H9 (cell line): ENCODE results near the gene MRPL37. TPM values are rescaled to one million over a fixed set of nuclear protein-coding genes. Genes with fewer than 3 reads are reported as not detected.

Experiments
- DNase-seq: peaks from one replicate; pipeline ENCODE4 v3.0.0-alpha.2; 2017
- H2AFZ ChIP-seq: one replicate; pipeline ENCODE4 v1.6.1; 2013; ENCODE audit warnings: mild to moderate bottlenecking, low read length, control low read depth, moderate library complexity
- H2AK5ac ChIP-seq: 2 replicates; pipeline ENCODE4 v1.6.1; 2013; ENCODE audit warnings: low read length, control low read depth, mixed read lengths; ENCODE audit not compliant: insufficient read length
- H2BK120ac ChIP-seq: one replicate; pipeline ENCODE4 v1.6.1; 2013; ENCODE audit warnings: low read depth, mild to moderate bottlenecking, low read length, control low read depth, inconsistent platforms; ENCODE audit not compliant: poor library complexity, severe bottlenecking
- H2BK12ac ChIP-seq: 2 replicates; pipeline ENCODE4 v1.6.1; 2013; ENCODE audit warnings: low read length, control low read depth, mixed read lengths, low read depth; ENCODE audit not compliant: insufficient read length
- H2BK15ac ChIP-seq: 2 replicates; pipeline ENCODE4 v1.6.1; 2013; ENCODE audit warnings: low read depth, low read length, control low read depth
- H2BK20ac ChIP-seq: one replicate; pipeline ENCODE4 v1.6.1; 2013; ENCODE audit warnings: low read depth, mild to moderate bottlenecking, low read length, control low read depth, inconsistent platforms; ENCODE audit not compliant: poor library complexity, severe bottlenecking
- H2BK5ac ChIP-seq: 2 replicates; pipeline ENCODE4 v1.6.1; 2013; ENCODE audit warnings: low read length, control low read depth, mixed read lengths; ENCODE audit not compliant: insufficient read length
- H3K14ac ChIP-seq: 2 replicates; pipeline ENCODE4 v1.6.1; 2013; ENCODE audit warnings: low read length, control low read depth; ENCODE audit not compliant: insufficient read depth
- H3K18ac ChIP-seq: 2 replicates; pipeline ENCODE4 v1.6.1; 2013; ENCODE audit warnings: low read depth, mild to moderate bottlenecking, mixed read lengths, low read length, control low read depth; ENCODE audit not compliant: insufficient read length
- H3K23ac ChIP-seq: 2 replicates; pipeline ENCODE4 v1.6.1; 2013; ENCODE audit warnings: low read length, control low read depth, mixed read lengths, low read depth; ENCODE audit not compliant: insufficient read length
- H3K23me2 ChIP-seq: 2 replicates; pipeline ENCODE4 v1.6.1; 2013; ENCODE audit warnings: low read depth, mild to moderate bottlenecking, mixed read lengths, low read length, control low read depth; ENCODE audit not compliant: insufficient read length, poor library complexity, severe bottlenecking
- H3K27ac ChIP-seq: 2 replicates; pipeline ENCODE4 v1.5.1; 2013; ENCODE audit warnings: low read length, control low read depth, mixed read lengths, low read depth; ENCODE audit not compliant: insufficient read length
- H3K27me3 ChIP-seq: 2 replicates; pipeline ENCODE4 v1.6.1; 2013; ENCODE audit warnings: low read length, control low read depth, inconsistent platforms; ENCODE audit not compliant: insufficient read depth
- H3K4ac ChIP-seq: 2 replicates; pipeline ENCODE4 v1.6.1; 2013; ENCODE audit warnings: low read depth, mild to moderate bottlenecking, control low read depth, inconsistent platforms, low read length, moderate library complexity
- H3K4me1 ChIP-seq: 2 replicates; pipeline ENCODE4 v1.6.1; 2013; ENCODE audit warnings: low read length, control low read depth, inconsistent platforms; ENCODE audit not compliant: insufficient read depth
- H3K4me2 ChIP-seq: 2 replicates; pipeline ENCODE4 v1.6.1; 2013; ENCODE audit warnings: low read length, control low read depth, mixed read lengths; ENCODE audit not compliant: insufficient read length, insufficient read depth
- H3K56ac ChIP-seq: 2 replicates; pipeline ENCODE4 v1.6.1; 2013; ENCODE audit warnings: low read depth, mild to moderate bottlenecking, mixed read lengths, low read length, control low read depth; ENCODE audit not compliant: insufficient read length
- H3K79me1 ChIP-seq: 2 replicates; pipeline ENCODE4 v1.6.1; 2013; ENCODE audit warnings: low read depth, mild to moderate bottlenecking, moderate library complexity, low read length, control low read depth, inconsistent platforms; ENCODE audit not compliant: insufficient read depth, poor library complexity, severe bottlenecking
- H3K79me2 ChIP-seq: 2 replicates; pipeline ENCODE4 v1.6.1; 2013; ENCODE audit warnings: low read length, control low read depth, inconsistent platforms; ENCODE audit not compliant: insufficient read depth
- H3K9ac ChIP-seq: 2 replicates; pipeline ENCODE4 v1.6.1; 2013; ENCODE audit warnings: low read length, control low read depth, mixed read lengths; ENCODE audit not compliant: insufficient read length; ENCODE audit errors: extremely low read depth
- H3K9me3 ChIP-seq: one replicate; pipeline ENCODE4 v1.6.1; 2013; ENCODE audit warnings: low read depth, low read length, inconsistent platforms; ENCODE audit not compliant: control insufficient read depth
- H3T11ph ChIP-seq: one replicate; pipeline ENCODE4 v1.6.1; 2013; ENCODE audit warnings: mild to moderate bottlenecking, low read length, control low read depth, inconsistent platforms
- H4K20me1 ChIP-seq: one replicate; pipeline ENCODE4 v1.6.1; 2013; ENCODE audit not compliant: control insufficient read depth, insufficient read length, insufficient read depth
- H4K5ac ChIP-seq: 2 replicates; pipeline ENCODE4 v1.6.1; 2013; ENCODE audit warnings: low read depth, mild to moderate bottlenecking, mixed read lengths, low read length, control low read depth; ENCODE audit not compliant: insufficient read length
- H4K8ac ChIP-seq: replicated peaks from 2 replicates; pipeline ENCODE4 v1.6.1; 2013; ENCODE audit warnings: low read length, control low read depth, mixed read lengths, low read depth; ENCODE audit not compliant: insufficient read length
- H4K91ac ChIP-seq: 2 replicates; pipeline ENCODE4 v1.6.1; 2013; ENCODE audit warnings: low read depth, mild to moderate bottlenecking, moderate library complexity, mixed read lengths, low read length, control low read depth; ENCODE audit not compliant: insufficient read length
- H3K27ac Mint-ChIP-seq, 3 experiments: 2 replicates in 2 of 3; 3 replicates in 1 of 3; pipeline ENCODE4 v1.8.0; 2020 to 2021; ENCODE audit warnings: mixed read lengths in 3 of 3, mild to moderate bottlenecking in 1 of 3, moderate library complexity in 1 of 3
- H3K27me3 Mint-ChIP-seq: 2 replicates; pipeline ENCODE4 v1.8.0; 2021; ENCODE audit warnings: low read depth, mild to moderate bottlenecking, moderate library complexity, mixed read lengths
- H3K36me3 Mint-ChIP-seq, 3 experiments: 2 replicates in 2 of 3; 3 replicates in 1 of 3; pipeline ENCODE4 v1.8.0; 2020 to 2021; ENCODE audit warnings: low read depth in 3 of 3, mixed read lengths in 3 of 3; ENCODE audit not compliant: insufficient read depth in 1 of 3
- H3K4me1 Mint-ChIP-seq, 2 experiments: 2 replicates each; pipeline ENCODE4 v1.8.0; 2020; ENCODE audit warnings: mixed read lengths in 2 of 2
- H3K4me3 Mint-ChIP-seq, 2 experiments: 2 replicates in 1 of 2; 3 replicates in 1 of 2; pipeline ENCODE4 v1.8.0; 2020 to 2021; ENCODE audit warnings: mild to moderate bottlenecking in 2 of 2, mixed read lengths in 2 of 2, moderate library complexity in 1 of 2
- H3K9me3 Mint-ChIP-seq, 2 experiments: 2 replicates in 1 of 2; 3 replicates in 1 of 2; pipeline ENCODE4 v1.8.0; 2020; ENCODE audit warnings: mild to moderate bottlenecking in 2 of 2, mixed read lengths in 2 of 2, moderate library complexity in 1 of 2
- CTCF ChIP-seq: fragments of 200-600 bp; sonication (generic); conservative IDR thresholded peaks from 3 replicates; pipeline ENCODE4 v1.8.0; 2021; ENCODE audit warnings: antibody characterized with exemption, mild to moderate bottlenecking
- WGBS: extraction: QIAGEN DNeasy Blood & Tissue Kit; methylation state at CpG from one replicate; pipeline ENCODE4 v1.1.7; 2013; ENCODE audit warnings: missing lambda C conversion rate, low lambda C conversion rate, mixed read lengths; ENCODE audit not compliant: insufficient read length; ENCODE audit errors: extremely low coverage; 5-methylcytosine and 5-hydroxymethylcytosine counted together
- total RNA-seq: library from RNA; stranded (reverse); gene quantifications from 2 replicates; pipeline ENCODE4 v1.2.1, GENCODE V29; 2021

The MRPL37 gene
- total RNA-seq, 1 experiment from 2014 or later = 123 TPM

GRCh38 chr1:54152696-54153095 lies 47.3 kb upstream of the MRPL37 start, which contains the start of gene CDCP2:
Gene CDCP2 (minus strand): TSS chr1:54153000. CDS start chr1:54152922, 78 bp downstream.
- DNase-seq = no peak
- no peak within 1 kb of the TSS for H2BK20ac ChIP-seq
- no peak within 1 kb of the TSS for H2AFZ ChIP-seq
- H3K79me2 ChIP-seq = no peaks in the 10 kb centered on the region
- H3K27me3 Mint-ChIP-seq = peaks cover 14% of the 10 kb centered on the region
- no peak within 1 kb of the TSS for H3K4ac ChIP-seq
- H4K91ac ChIP-seq = no peak within 1 kb of the TSS
- no peak within 1 kb of the TSS for H3K23ac ChIP-seq
- no peak within 1 kb of the TSS for H3K4me2 ChIP-seq
- no peaks in the 10 kb centered on the region for H3K79me1 ChIP-seq
- H3T11ph ChIP-seq = no peak within 1 kb of the TSS
- no peaks in the 10 kb centered on the region for H3K9me3 Mint-ChIP-seq
- H3K23me2 ChIP-seq = no peaks in the 10 kb centered on the region
- no peak within 1 kb of the TSS for H3K4me3 Mint-ChIP-seq
- H2BK120ac ChIP-seq = no peak within 1 kb of the TSS
- no peaks in the 10 kb centered on the region for H3K36me3 Mint-ChIP-seq
- no peak within 1 kb of the TSS for H3K56ac ChIP-seq
- H3K18ac ChIP-seq = no peak within 1 kb of the TSS
- H2BK5ac ChIP-seq = no peak within 1 kb of the TSS
- H2AK5ac ChIP-seq = no peak within 1 kb of the TSS
- no peak within 1 kb of the TSS for H4K8ac ChIP-seq
- H3K4me1 Mint-ChIP-seq = peaks cover 13 to 14% of the 10 kb centered on the region in 2 experiments
- H3K4me1 ChIP-seq = peaks cover 4% of the 10 kb centered on the region; the same call in 1 of the 2 replicates
- H2BK15ac ChIP-seq = no peak within 1 kb of the TSS
- no peak for TF ChIP-seq CTCF
- H3K27ac Mint-ChIP-seq = peak within 1 kb of the TSS in 1 of 3 experiments; percentile 17; a peak in 1 of 7 replicates
- no peak within 1 kb of the TSS for H3K14ac ChIP-seq
- no peak within 1 kb of the TSS for H3K27ac ChIP-seq
- no CpG with 5 or more reads among the region's 5 CpGs for WGBS
- no peaks in the 10 kb centered on the region for H3K9me3 ChIP-seq
- no peaks in the 10 kb centered on the region for H3K27me3 ChIP-seq
- no peak within 1 kb of the TSS for H3K9ac ChIP-seq
- no peaks in the 10 kb centered on the region for H4K20me1 ChIP-seq
- no peak within 1 kb of the TSS for H4K5ac ChIP-seq
- H2BK12ac ChIP-seq = no peak within 1 kb of the TSS
